Ascending aorta (tissue), 2 donors: ENCODE data around the gene ANKRD10. TPM values are rescaled to one million over a fixed set of nuclear protein-coding genes. Genes with fewer than 3 reads are reported as not detected.

Experiments used
- DNase-seq, 2 donors: peaks; one replicate each; pipeline ENCODE4 v3.0.0-alpha.2; 2019; ENCODE audit warnings: low spot score in 2 of 2
- H3K27ac ChIP-seq, 2 donors: fragments of 200-600 bp; sonication (generic); one replicate each; pipeline ENCODE4 v1.5.1; 2016 to 2017; ENCODE audit warnings: mild to moderate bottlenecking in 1 of 2
- H3K27me3 ChIP-seq: fragments of 200-600 bp; sonication (generic); one replicate; pipeline ENCODE4 v1.5.1; 2017
- H3K36me3 ChIP-seq, 2 donors: fragments of 200-600 bp; sonication (generic); one replicate each; pipeline ENCODE4 v1.5.1; 2016
- H3K4me1 ChIP-seq, 2 donors: fragments of 200-600 bp; sonication (generic); one replicate each; pipeline ENCODE4 v1.5.1; 2016 to 2017; ENCODE audit warnings: mild to moderate bottlenecking in 1 of 2
- H3K4me3 ChIP-seq, 2 donors: fragments of 200-600 bp; sonication (generic); one replicate each; pipeline ENCODE4 v1.5.1; 2016 to 2017; ENCODE audit warnings: mild to moderate bottlenecking in 1 of 2
- H3K9me3 ChIP-seq, 2 donors: fragments of 200-600 bp; sonication (generic); one replicate each; pipeline ENCODE4 v1.5.1; 2016
- intact Hi-C: fragments of 100-400 bp; cut with DNase I; formaldehyde crosslinking; loops from one replicate; pipeline ENCODE4 v1.15.1; 2023
- total RNA-seq: library from RNA; depleted of rRNA; stranded (reverse); fragments of >200 nt; gene quantifications from one replicate; pipeline ENCODE4 v1.1.0, GENCODE V29; 2016
- TF ChIP-seq, protein P1 (sequence below), 3 experiments: fragments of 200-600 bp in 2 of 3; fragments of 450-650 bp in 1 of 3; sonication (generic) in 2 of 3; IDR thresholded peaks; one replicate each; pipeline ENCODE4 v1.5.1; 2016 to 2019; ENCODE audit warnings: antibody characterized with exemption in 3 of 3, mild to moderate bottlenecking in 1 of 3, moderate library complexity in 1 of 3

The ANKRD10 gene
- total RNA-seq, 1 donor from 2014 or later = 100 TPM

DNA sequence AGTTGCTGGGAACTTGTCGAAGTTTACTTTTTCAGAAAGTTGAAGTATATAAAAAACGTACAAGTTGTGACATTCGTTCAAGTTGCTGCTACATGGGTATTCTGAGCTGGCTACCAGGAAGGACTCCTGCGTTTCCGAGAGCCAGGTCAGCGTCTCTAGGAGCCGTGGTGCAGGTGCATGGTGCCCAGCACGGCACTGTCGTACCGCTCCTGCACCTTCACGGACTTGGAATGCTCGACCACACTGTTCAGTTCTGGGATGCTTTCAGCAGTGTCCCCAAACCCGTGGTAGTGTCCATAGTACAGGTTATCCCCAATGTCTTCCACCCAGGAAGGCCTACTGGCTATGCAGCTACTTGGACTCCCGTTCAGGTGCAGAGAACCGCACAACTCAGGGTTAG lies 35.4 kb downstream of the ANKRD10 start:
- H3K27me3 ChIP-seq = no peaks in the 10 kb centered on the region
- peaks cover 0 to 9% of the 10 kb centered on the region in 2 donors for H3K36me3 ChIP-seq
- TF ChIP-seq, protein P1, sequence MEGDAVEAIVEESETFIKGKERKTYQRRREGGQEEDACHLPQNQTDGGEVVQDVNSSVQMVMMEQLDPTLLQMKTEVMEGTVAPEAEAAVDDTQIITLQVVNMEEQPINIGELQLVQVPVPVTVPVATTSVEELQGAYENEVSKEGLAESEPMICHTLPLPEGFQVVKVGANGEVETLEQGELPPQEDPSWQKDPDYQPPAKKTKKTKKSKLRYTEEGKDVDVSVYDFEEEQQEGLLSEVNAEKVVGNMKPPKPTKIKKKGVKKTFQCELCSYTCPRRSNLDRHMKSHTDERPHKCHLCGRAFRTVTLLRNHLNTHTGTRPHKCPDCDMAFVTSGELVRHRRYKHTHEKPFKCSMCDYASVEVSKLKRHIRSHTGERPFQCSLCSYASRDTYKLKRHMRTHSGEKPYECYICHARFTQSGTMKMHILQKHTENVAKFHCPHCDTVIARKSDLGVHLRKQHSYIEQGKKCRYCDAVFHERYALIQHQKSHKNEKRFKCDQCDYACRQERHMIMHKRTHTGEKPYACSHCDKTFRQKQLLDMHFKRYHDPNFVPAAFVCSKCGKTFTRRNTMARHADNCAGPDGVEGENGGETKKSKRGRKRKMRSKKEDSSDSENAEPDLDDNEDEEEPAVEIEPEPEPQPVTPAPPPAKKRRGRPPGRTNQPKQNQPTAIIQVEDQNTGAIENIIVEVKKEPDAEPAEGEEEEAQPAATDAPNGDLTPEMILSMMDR (IDR thresholded peaks at IDR 0.05) = no peak
- intact Hi-C loops = loop anchor here (10.0 kb wide), 1 partner anchor 755 kb away; no protein-coding TSS in a partner anchor
- peaks cover 3 to 5% of the 10 kb centered on the region in 2 donors for H3K4me1 ChIP-seq
- no peaks in the 10 kb centered on the region for H3K9me3 ChIP-seq
- H3K27ac ChIP-seq = no peak overlapping the region
- DNase-seq = no peak
- H3K4me3 ChIP-seq = no peak overlapping the region

DNA sequence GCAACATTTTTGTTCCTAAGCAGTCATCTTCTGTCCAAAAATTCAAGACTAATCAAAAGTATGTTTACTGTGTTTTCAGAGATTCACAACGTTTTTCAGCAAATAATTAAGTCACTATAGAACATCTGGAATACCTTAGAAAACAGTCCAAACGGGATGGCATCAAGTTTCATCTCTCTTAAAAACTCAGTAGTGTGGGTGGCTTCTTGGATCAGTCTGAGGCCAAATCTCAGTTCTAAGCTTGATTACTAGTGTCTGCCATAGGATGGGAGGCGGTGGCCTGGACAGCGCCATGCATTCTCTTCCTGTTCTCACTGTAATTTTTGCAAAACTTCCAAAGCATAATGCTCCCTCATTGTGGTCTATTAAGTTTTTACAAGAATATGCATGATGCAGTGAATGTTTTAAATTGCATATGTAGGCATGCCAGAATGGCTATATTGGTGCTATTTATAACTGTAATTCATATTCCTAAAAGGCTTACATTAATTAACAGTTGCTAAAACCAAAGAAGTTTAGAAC lies 37.1 kb downstream of the ANKRD10 start:
- intact Hi-C loops = loop anchor here (10.0 kb wide), 1 partner anchor 753 kb away; no protein-coding TSS in a partner anchor
- no peak for DNase-seq
- Histone ChIP-seq H3K36me3 (peaks cover 0 to 9% of the 10 kb centered on the region in 2 donors), H3K27me3 (no peaks in the 10 kb centered on the region), H3K9me3 (no peaks in the 10 kb centered on the region), H3K4me1 (peaks cover 5 to 8% of the 10 kb centered on the region in 2 donors), H3K27ac (no peak overlapping the region), H3K4me3 (no peak overlapping the region)
- TF ChIP-seq, protein P1 (IDR thresholded peaks at IDR 0.05) = no peak

DNA sequence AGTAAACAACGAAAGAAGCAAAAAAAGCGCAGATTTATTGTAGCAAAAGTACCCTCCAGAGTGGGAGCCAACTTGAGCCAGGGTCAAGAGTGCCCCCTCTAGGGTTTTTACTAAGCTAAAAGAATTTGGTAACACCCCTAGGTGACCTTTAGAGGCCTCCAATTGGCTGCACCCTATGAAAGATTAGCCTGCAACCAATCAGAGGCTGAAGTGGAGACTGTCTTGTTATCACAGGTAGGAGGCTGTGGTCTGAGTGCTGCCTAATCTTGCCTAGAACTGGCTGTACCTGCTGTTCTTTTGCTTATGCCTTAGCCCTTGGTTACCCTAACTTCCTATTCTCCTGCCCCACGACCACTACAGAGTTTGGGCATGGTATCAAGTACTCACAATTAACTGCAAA lies 38.3 kb downstream of the ANKRD10 start:
- DNase-seq = no peak
- TF ChIP-seq, protein P1 (IDR thresholded peaks at IDR 0.05) = no peak
- intact Hi-C loops = loop anchor here (10.0 kb wide), 1 partner anchor 752 kb away; no protein-coding TSS in a partner anchor
- H3K4me1 ChIP-seq = peaks cover 5 to 8% of the 10 kb centered on the region in 2 donors
- no peaks in the 10 kb centered on the region for H3K27me3 ChIP-seq
- H3K4me3 ChIP-seq = no peak overlapping the region
- peaks cover 0 to 9% of the 10 kb centered on the region in 2 donors for H3K36me3 ChIP-seq
- H3K9me3 ChIP-seq = no peaks in the 10 kb centered on the region
- no peak overlapping the region for H3K27ac ChIP-seq

DNA sequence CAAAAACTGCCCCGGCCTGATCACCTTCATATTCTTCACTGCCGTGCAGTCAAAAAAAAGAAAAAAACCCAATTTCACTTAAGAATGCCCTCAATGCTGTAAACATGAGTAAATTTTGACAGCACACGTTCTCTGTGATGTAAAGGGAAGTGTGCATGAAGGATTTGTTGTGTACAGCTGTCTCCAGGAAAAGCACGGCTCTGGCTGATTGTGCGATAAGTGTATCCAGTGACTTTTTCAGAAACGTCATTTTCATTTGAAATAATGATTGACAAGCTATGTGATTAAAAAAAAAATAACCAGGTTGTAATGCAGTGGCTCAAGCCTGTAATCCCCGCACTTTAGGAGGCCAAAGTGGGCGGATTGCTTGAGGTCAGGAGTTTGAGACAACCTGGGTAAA lies 39.6 kb downstream of the ANKRD10 start:
- Histone ChIP-seq H3K36me3 (no peaks in the 10 kb centered on the region), H3K27ac (peak overlapping the region in 1 of 2 donors; percentile 39)
- intact Hi-C loops = loop anchor here (10.0 kb wide), 1 partner anchor 750 kb away; no protein-coding TSS in a partner anchor

DNA sequence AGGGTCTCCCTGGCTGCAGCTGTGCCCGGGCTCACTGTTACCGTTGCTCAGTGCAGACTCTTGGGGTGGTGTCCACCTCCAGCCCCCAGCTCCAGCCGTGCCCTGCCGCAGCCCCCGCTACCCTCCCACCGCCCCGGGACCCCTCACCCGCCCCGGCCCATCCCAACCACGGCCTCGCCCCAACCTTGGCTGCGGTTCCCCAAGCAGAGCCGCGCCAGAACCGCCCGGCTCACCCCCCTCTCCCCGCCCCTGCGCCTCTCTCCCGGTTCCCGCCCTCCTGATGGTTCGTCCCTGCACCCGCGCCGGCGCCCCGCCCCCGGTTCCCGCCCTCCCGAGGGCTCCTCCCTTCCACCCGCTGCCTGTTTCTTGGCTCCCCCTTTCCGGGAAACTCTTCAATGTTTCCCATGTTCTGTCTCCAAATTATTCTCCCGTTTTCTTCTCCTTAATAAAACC lies 40.3 kb downstream of the ANKRD10 start:
- peak; percentile 50 to 93 for DNase-seq
- Histone ChIP-seq H3K36me3 (no peaks in the 10 kb centered on the region), H3K27me3 (no peaks in the 10 kb centered on the region), H3K27ac (peak overlapping the region in 1 of 2 donors; percentile 53), H3K9me3 (no peaks in the 10 kb centered on the region), H3K4me1 (peaks cover 11 to 20% of the 10 kb centered on the region in 2 donors), H3K4me3 (peak overlapping the region; percentile 49 to 61)
- TF ChIP-seq, protein P1 (IDR thresholded peaks at IDR 0.05) = no peak
- intact Hi-C loops = loop anchor here (5.0 to 10.0 kb wide), 2 partner anchors 408 to 750 kb away; no protein-coding TSS in a partner anchor

More for the DNA sequence above, 39.6 kb downstream of the ANKRD10 start:
- Histone ChIP-seq H3K9me3 (no peaks in the 10 kb centered on the region), H3K4me1 (peaks cover 11 to 15% of the 10 kb centered on the region in 2 donors), H3K27me3 (no peaks in the 10 kb centered on the region), H3K4me3 (peak overlapping the region; percentile 49 to 61)
- DNase-seq = no peak
- TF ChIP-seq, protein P1 (IDR thresholded peaks at IDR 0.05) = no peak
